ENCODE data around the gene OLAH.

DNA sequence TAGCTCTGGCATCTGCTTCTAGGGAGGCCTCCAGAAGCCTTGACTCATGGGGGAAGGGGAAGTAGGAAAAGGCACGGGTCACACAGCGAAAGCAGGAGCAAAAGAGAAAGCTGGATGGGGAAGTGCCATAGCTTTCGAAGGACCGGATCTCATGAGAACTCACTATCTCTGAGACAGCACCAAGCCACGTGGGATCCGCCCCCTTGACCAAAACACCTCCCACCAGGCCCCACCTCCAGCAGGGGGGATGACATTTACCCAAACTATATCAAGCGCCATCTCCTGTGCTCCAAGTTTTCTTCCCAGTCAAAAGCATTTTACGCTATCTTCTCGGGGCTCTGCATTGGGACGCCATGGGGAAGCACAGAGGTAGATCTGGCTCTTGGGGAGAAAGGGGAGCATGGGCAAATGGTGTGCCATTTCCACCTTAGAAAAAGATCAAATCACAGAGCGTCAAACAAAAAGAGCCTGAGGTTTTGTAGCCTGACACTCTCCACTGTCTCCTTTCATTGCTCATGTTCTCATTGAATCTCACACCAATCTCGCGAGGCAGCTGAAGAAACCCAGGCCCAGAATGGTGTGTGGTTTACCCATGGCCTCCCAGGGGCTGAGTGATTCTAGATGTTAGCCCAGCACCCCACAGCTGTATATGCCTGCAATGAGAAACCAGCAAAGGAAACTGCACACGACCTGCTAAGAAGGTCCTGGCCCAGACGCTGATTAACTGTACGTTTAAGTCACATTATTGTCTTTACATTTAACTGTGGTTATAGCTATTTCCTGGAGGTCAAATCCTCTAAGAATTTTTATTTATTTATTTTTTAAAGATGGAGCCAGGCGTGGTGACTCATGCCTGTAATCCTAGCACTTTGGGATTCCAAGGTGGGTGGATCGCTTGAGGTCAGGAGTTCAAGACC, 8.1 kb upstream of the OLAH start:
- TF ChIP-seq, protein P1, sequence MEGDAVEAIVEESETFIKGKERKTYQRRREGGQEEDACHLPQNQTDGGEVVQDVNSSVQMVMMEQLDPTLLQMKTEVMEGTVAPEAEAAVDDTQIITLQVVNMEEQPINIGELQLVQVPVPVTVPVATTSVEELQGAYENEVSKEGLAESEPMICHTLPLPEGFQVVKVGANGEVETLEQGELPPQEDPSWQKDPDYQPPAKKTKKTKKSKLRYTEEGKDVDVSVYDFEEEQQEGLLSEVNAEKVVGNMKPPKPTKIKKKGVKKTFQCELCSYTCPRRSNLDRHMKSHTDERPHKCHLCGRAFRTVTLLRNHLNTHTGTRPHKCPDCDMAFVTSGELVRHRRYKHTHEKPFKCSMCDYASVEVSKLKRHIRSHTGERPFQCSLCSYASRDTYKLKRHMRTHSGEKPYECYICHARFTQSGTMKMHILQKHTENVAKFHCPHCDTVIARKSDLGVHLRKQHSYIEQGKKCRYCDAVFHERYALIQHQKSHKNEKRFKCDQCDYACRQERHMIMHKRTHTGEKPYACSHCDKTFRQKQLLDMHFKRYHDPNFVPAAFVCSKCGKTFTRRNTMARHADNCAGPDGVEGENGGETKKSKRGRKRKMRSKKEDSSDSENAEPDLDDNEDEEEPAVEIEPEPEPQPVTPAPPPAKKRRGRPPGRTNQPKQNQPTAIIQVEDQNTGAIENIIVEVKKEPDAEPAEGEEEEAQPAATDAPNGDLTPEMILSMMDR (IDR thresholded peaks at IDR 0.05 in 8 of 11, conservative IDR thresholded peaks at IDR 0.05 in 3 of 11): no peak
- no peak for TF ChIP-seq POLR2A (IDR thresholded peaks at IDR 0.05)

Data from spleen (tissue), 7 donors.